ENCODE results near the gene CD52.

CD52 gene

GRCh38 chr1:26353210-26353859, 35.6 kb downstream of the CD52 start:
- no peak for DNase-seq

GRCh38 chr1:26353976-26354820, 36.4 kb downstream of the CD52 start, which contains the start of gene CRYBG2:
CRYBG2 (minus strand) TSS chr1:26354130; CDS start chr1:26346657, 7,473 bp downstream.
- DNase-seq, result no peak

GRCh38 chr1:26354972-26355371, 37.2 kb downstream of the CD52 start:
- no peak for DNase-seq

- no peak for DNase-seq
Observed at GRCh38 chr1:26356106-26356505, 38.3 kb downstream of the CD52 start.

- DNase-seq, result no peak
Observed at GRCh38 chr1:26357121-26357602, 39.4 kb downstream of the CD52 start.

- DNase-seq, result no peak
Observed at GRCh38 chr1:26358411-26359384, 40.9 kb downstream of the CD52 start.

GRCh38 chr1:26359981-26360806, 42.4 kb downstream of the CD52 start:
- peak in 1 of 56 donors; percentile 15 for DNase-seq

GRCh38 chr1:26360807-26361604, 43.2 kb downstream of the CD52 start:
- DNase-seq, result no peak

GRCh38 chr1:26361605-26362122, 43.9 kb downstream of the CD52 start:
- DNase-seq, result no peak

GRCh38 chr1:26362331-26362730, 44.6 kb downstream of the CD52 start:
- DNase-seq, result no peak

GRCh38 chr1:26363549-26364448, 46.0 kb downstream of the CD52 start:
- peak in 33 of 56 donors; percentile 1 to 62 (median 15) for DNase-seq

- DNase-seq, result peak in 15 of 56 donors; percentile 2 to 35 (median 10)
Observed at GRCh38 chr1:26364956-26365355, 47.2 kb downstream of the CD52 start.

- DNase-seq, result no peak
Observed at GRCh38 chr1:26367441-26367840, 49.7 kb downstream of the CD52 start.

GRCh38 chr1:26368006-26368405, 50.2 kb downstream of the CD52 start:
- DNase-seq, result no peak

- no peak for DNase-seq
Observed at GRCh38 chr1:26368486-26368885, 50.7 kb downstream of the CD52 start.

Data from amygdala (tissue), 56 donors.